ENCODE data around the gene GPLD1.
"Not testable (repeated sequence)": the region's sequence is repeated elsewhere in the genome, so short reads cannot be mapped to it uniquely, and the experiment has no call there.

The GPLD1 gene

DNA sequence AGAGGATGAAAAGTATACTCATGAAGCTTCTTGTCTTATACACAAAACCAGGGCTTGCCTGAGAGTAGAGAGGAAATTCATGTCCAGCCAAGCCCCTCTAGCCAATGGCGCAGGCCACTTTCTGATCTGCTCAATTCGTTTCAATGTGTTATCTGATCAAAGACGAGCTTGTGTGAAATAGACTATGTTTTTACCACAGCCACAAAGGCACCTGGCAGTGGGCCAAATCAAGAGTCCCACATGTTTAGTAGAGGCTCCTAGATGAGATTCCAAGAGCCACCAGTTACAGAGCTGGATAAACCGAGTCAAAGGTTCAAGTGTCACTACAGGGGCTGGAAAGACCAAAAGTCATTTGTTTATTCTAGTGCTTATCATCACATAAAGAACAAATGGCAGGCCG is 34.9 kb downstream of the GPLD1 start:
- DNase-seq (ENCODE audit: low read depth, low spot score) = no peak

DNA sequence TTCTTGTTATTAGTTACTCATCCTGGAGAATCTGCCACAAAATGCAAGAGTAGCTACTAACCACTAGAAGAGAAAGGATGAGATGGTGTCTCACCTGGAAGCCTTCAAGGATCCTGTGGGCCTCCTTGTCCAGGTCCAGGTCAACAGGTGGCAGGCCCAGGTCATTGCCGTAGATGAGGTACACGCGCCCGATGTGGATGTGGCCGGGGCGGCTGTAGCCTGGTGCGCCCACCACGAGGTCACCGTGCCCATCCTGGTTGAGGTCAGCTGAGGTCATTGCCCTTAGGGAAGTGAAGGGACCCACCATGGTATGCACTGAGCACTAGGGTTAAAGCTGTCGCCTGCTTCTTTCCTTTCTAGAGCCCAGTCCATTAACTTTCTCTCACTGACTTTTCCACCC is 35.5 kb downstream of the GPLD1 start:
- no peak for DNase-seq (ENCODE audit: low read depth, low spot score)

DNA sequence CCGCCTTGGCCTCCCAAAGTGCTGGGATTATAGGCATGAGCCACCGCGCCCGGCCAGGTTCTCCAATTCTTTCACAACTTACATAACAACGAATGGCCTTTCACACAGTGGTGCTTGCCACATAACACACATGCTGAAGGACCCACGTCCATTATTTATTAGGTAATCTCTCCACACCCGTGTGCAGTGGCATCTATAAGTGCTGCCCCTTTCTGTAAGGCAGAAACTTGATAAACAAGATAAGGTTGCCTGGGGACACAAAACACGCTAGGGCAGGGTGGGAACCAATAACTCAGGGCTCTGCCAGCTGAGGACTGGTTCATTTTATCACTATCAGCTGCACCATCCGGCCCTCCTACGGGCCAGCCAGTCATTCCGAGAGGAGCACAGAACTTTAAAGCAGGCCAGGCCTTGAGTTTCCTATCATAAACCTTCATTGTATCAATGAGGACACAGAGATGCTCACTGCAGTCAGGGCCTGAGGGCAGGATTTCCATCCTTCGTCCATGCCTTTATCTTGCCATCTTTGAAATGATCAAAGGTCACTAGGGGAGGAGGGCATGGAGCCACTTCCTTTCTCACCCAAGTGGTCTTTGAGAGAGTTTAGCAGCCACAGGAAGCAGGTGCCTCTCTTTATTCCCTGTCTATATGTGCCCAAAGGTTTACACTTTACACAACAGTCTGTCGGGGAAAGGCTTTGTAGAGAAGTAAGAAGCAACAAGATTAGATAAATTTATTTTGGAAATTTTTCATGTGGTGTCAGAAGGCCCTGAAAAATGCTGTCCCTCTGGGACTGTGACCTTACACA is 37.6 kb downstream of the GPLD1 start:
- DNase-seq (ENCODE audit: low read depth, low spot score) = peak; percentile 33

DNA sequence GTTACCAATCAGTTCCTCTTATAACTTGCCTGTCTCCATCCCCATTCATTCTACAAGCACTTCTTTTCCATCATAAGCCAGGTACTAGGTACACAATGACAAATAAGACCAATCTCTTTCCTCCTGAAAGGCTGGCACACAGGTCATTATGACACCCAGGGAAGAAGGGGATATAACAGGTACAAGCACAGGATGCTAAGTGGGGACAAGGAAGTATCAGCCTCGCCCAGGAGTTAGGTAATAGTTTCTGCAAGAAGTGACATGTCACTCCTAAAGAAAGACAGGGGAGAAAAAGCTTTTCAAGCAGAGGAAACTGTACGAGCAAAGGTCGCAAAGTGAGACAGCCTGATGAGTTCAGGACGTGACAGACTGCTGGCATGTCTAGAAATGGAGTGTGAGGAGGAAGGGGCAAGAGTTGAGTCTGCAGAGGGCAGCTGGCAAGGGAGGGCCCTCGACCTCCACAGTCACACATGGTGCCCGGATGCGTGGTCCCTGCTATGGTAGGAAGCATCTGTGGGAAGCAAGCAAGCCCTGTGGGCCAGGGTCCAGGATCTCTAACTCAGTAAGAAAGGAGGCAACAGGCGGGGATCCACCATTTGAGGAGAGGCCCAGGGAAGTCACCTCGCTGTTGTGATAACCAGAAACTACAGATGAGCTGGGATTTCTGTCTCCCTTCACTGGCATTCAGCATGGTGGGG is 40.4 kb downstream of the GPLD1 start:
- DNase-seq (ENCODE audit: low read depth, low spot score) = no peak

DNA sequence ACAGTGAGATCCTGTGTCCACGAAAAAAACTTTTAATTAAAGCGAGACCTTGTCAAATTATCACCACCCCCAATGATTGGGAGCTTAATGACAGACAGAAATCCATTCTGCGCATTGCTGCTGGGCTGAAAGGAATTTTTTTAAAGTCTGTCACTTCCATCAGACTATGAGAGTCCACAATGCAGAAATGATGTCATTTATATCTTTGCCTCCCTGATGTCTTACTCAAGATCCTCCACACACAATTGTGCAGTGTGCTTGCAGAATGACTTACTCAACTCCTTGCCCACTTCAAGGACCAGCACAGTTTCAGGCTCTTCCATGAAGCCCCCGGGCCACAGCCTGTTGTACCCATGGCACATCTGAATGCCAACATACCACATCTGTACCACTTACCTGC is 41.0 kb downstream of the GPLD1 start:
- no peak for DNase-seq (ENCODE audit: low read depth, low spot score)

DNA sequence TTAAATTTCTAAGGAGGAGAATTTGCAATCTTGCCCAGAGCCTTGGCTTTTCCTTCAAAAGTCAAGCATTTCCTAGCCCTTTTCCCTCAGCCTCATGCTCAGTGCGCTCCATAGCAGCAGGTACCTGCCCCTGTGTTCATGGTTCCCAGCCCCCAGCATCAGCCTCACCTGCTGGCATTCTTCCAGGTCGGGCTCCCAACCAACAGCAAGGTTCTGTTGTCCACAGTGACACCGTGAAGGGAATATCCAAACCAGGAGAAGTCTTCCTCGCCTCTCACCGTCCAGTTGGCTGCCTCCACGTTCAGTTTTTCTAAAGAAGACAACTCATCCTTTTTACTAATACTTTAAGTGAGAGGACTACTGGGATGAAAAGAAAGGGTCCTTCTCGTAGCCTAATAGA is 42.7 kb downstream of the GPLD1 start:
- no peak for DNase-seq (ENCODE audit: low read depth, low spot score)

DNA sequence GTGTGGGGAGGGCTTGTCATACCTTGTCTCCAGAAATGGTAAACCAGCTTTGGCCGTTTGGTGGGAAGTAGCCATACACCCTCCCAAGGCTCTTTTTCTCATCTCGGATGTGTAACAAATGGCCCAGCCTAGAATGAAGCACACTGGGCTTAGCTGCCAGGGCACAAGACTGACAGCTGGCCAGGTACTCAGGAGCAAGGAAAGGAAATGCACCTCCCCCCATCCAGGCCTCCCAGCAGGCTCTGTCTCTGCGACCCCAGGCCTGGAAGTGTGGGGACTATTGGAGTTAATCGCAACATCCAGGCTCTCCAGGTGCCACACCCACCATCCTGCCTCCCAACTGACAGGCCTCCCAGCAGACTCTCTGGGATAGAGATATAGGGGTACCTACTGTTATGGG is 43.7 kb downstream of the GPLD1 start:
- DNase-seq (ENCODE audit: low read depth, low spot score) = peak; percentile 33

DNA sequence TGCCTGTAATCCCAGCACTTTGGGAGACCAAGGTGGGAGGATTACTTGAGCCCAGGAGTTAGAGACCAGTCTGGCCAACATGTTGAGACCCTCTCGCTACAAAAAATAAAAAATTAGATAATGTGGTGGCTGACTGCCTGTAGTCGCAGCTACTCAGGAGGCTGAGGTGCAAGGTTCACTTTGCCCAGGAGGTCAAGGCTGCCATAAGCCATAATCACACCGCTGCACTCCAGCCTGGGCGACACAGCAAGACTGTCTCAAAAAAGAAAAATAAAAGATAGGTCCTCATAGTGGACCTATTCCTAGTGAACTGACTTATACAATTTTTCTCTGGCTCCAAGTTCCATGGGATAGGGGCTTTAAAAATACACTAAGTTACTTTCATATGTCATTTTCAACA is 44.8 kb downstream of the GPLD1 start:
- DNase-seq (ENCODE audit: low read depth, low spot score) = no peak

DNA sequence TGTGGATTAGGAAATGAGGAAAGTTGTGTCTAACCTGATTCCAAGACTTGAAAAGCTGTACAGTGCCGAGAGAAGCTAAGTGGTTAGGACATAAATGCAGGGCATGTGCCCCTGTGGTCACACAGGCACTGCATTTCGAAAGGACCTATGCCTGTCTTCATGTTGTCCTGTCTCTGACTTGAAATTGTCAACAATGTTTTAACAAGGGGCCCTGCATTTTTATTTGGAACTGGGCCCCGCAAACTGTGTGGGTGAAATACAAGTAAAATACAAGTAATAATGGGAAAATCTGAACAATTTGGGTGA is 47.8 kb downstream of the GPLD1 start:
- no peak for DNase-seq (ENCODE audit: low read depth, low spot score)

DNA sequence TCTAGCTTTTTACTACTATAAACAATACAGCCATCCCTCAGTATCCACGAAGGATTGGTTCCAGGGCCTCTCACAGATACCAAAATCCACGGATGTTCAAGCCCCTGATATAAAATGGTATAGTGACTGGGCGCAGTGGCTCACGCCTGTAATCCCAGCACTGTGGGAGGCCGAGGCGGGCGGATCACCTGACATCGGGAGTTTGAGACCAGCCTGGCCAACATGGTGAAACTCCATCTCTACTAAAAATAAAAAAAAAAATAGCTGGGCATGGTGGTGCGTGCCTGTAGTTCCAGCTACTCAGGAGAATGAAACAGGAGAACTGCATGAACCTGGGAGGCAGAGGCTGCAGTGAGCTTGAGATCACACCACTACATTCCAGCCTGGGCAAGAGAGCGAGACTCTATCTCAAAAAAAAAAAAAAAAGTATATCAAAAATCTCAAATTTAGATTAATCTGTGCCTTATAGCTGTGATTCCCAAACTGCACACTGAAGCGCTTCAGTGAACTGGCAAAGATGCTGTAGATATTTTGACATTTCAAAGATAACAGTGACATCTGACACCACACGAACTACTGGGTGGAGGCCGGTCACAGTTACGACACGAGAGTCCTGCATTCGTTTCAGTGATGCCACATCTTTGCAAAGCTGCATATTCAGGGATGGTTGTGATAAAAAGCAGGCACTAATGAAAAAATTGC is 48.3 kb downstream of the GPLD1 start:
- DNase-seq (ENCODE audit: low read depth, low spot score) = no peak

DNA sequence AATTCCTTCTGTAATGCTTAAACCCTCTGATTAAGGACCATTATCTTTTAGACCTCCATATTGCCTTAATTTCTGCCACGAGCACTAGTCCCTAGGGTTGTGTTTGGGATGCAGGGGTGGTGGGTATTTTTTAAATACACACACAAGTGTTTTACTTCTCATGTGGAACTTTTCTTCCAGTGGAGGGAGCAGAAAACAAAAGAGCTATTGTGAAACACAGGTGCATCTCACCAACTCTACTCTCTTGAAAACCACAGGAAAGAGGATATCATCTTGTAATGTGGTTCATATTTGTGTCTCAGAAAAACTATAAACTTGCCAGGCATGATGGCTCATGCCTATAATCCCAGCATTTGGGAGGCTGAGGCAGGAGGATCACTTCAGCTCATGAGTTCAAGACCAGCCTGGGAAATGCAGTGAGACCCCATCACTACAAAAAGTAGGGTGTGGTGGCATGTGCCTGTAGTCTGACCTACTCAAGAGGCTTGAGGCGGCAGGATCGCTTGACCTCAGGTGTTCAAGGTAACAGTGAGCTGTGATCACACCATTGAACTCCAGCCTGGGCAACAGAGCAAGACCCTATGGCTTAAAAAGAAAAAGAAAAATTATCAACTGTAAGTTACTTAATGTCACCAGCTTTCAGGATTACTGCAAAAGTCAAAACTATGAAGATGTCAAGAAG is 49.4 kb downstream of the GPLD1 start:
- no peak for DNase-seq (ENCODE audit: low read depth, low spot score)

DNA sequence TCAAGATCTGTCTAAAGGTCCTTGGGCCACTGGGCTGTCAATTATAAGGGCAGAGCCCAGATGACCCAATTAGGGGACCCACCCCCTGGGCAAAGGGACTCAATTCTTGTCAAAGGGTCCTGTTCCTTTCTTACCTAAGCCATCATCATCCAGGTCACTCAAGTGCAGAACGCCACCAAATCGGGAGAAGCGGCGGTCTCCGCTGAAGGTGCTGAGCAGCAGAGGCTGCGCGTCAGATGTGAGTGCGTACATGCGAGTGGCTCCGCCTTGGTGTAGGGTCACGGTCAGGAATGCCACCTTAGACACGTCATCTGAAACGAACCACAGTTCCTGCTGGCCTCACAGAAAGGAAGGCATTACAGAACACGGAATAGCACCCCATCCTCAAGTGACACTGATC is 52.4 kb downstream of the GPLD1 start:
- no peak for DNase-seq (ENCODE audit: low read depth, low spot score)

DNA sequence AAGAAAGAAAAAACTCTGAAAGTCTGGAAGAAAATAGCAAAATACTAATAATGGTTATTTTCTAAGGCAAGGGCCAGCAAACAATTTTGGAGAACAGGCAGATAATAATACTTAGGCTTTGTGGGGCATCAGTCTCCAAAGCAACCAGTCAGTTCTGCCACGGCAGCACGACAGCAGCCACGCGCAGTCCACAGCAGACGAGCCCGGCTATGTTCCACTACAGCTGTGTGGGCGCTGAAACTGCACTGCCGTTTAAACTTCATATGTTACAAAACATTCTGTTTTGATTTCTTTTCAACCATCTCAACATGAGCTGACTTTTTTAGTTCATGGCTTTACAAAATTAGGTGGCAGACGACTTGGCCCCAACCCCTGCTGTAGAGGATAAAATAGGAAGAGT is 56.8 kb downstream of the GPLD1 start:
- DNase-seq (ENCODE audit: low read depth, low spot score) = no peak

DNA sequence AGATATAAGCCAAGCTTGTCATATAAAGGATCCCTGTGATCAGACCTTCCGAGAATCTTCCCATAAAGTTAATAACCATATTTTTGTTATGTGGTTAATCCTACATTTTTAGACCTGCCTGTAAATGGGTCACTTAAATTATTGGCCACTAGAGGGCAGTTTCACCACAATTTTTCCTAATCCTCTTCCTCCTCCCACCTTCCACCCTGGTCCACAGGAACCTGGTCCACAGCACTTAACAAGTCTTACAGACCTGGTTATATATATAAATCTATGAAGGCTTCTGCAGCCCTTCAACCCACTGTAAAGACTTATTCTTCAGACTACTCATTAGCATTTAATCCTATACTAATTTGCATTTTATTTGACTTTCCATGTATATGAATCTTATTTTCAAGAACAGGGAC is 58.3 kb downstream of the GPLD1 start:
- DNase-seq (ENCODE audit: low read depth, low spot score) = peak; percentile 46

DNA sequence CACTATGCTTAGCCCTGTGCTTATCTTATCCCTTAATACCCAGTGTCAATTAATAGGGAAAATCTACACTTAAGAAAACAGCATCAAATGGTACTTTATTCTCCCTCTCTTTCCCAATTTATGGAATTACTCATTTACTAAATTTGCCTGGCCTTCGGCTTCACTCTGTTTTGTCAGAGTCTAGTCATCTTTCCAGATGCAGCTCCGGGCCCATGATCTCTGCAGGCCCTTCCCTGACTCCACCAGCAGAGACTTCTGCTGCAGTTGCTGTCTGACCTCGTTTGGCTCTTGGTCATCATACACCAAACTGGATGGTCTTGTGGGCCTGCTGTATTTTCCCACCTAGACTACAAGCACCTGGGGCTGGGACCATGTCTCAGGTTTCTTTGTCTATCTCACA is 59.3 kb downstream of the GPLD1 start:
- DNase-seq (ENCODE audit: low read depth, low spot score) = no peak

DNA sequence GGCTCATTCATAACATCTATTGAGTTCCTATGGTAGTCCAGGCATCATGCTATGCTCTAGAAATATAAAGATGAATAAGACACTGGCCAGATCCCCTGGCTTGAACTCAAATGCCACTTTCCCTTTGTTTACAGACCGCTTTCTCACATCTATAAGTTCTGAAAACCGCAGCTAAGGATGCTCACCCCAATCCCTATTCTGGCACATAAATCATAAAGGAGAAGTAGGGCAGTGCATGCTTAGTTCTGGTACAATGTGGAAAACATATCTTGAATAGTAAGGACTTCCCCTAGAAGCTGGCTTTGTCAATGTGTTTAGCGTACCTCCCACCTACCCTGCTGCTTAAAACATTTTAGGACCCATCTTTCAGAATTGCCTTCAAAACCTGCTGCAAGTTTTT is 60.2 kb downstream of the GPLD1 start:
- no peak for DNase-seq (ENCODE audit: low read depth, low spot score)

DNA sequence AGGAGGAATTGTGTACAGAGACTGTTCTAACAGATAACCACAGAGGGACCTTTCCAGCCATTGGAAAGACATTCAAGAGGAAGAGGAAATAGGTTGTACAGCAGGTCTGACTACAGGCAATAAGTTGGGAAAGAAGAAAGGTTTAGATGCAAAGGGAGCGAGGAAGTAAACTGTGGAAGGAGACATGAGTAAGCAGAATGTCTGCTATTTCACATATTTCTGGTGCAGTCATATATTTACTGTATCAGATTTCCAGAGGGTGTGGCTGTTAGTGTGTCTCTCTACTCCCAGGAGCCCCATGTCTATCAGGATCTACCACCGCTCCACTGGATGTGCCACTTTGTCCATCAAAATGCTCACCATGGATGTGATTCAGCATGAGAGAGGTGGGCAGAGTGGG is 60.8 kb downstream of the GPLD1 start:
- DNase-seq (ENCODE audit: low read depth, low spot score) = no peak

DNA sequence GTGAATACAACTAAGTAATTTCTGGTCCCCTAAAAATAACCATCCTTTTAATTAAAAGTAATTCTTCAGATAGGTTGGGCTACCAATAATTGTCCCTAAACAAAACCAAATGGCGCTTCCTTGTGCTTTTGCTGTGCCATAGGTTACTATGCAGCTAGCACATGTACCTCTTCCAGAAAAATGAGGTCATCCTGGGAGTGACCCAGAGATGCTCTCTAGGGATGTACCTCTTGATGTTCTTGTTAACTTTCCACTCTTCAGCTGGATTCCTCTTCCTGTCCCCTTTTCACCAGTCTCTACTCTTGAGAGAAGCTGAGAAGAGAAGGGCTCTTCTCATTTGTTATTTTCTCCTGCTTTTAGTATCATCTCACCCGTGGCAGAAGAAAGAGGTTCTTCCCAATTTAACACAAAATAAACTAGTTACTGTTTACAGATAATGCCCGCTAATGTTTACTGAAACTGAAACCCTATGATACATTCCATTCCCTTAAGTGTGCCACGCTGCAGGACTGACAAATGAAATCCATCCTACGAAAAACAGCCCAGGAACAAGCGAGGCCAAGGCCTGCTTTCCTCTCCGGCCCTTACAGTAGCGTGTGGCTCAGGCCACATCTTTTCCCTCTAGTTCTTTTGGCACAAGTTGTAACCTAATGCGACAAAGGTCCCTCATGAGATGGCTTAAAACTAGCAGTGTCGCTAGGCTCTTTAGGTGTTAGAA is 62.5 kb downstream of the GPLD1 start:
- no peak for DNase-seq (ENCODE audit: low read depth, low spot score)

DNA sequence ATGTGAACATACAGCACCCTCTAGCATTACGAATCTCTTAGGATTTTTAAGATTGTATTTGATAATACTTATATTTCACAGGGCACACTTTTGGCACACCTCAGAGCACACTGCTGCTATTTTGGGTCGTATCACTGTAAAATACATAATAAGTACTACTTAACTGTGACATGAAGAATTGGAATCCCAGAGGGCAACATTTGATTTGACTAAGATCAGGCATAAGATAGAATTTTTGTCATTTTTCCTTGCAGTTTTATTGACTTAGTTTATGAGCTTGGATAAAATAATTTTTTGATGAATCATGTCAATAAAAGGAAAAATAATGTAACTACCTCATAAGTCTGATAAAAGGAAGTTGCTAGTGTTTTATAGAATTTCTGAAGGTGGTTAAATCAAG is 64.3 kb downstream of the GPLD1 start:
- no peak for DNase-seq (ENCODE audit: low read depth, low spot score)

DNA sequence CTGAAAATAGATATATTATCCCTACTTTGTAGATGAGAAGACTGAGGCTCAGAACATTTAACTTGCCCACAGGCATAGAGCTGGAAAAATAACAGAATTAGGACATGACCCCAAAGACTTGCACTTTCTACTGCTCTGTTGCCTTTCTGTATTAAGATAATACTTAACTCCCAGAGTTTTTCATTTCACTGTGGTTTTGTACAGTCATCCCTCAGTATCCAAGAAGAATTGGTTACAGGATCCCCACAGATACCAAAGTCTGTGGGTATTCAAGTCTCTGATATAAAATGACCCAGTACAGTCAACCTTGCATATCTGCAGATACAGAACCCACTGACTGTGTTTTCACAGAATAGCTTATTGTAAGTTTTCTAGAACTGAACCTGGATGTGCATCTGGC is 69.9 kb downstream of the GPLD1 start:
- no peak for DNase-seq (ENCODE audit: low read depth, low spot score)

DNA sequence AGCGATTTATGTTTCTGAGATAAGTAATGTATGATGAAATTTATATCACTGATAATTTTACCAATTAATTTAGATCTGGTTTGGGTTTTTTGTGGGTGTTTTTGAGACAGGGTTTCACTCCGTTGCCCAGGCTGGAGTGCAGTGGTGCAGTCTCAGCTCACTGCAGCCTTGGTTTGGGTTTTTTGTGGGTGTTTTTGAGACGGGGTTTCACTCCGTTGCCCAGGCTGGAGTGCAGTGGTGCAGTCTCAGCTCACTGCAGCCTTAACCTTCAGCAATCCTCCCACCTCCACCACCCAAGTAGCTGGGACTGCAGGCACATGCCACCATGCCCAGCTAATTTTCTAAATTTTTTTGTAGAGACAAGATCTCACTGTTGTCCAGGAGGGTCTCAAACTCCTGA is 73.6 kb downstream of the GPLD1 start:
- no peak for DNase-seq (ENCODE audit: low read depth, low spot score)

DNA sequence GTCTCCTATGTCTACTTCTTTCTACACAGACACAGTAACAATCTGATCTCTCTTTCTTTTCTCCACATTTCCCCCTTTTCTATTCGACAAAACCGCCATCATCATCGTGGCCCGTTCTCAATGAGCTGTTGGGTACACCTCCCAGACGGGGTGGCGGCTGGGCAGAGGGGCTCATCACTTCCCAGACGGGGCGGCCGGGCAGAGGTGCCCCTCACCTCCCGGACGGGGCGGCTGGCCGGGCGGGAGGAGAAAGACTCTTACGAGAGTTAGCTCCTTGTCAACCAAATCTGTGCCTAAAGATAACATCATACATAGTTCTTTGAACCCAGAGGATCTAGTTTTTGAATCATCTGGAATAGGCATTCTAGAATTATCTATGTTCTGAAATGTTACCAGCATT is 74.8 kb downstream of the GPLD1 start:
- not testable (repeated sequence) for DNase-seq (ENCODE audit: low read depth, low spot score)
